Neural crest cell (in vitro differentiated cells): ENCODE results near the gene ERBB2. TPM values are rescaled to one million over a fixed set of nuclear protein-coding genes. Genes with fewer than 3 reads are reported as not detected.
A peak's percentile ranks its signal among the peaks of the same experiment; 100 is the strongest.

ENCODE experiments used
- DNase-seq: peaks from one replicate; pipeline ENCODE4 v3.0.0; 2021; ENCODE audit warnings: low read depth, mixed read lengths, low spot score
- H3K27ac Mint-ChIP-seq: one replicate; pipeline ENCODE4 v1.8.0; 2021; ENCODE audit warnings: mild to moderate bottlenecking, mixed read lengths; ENCODE audit not compliant: unreplicated experiment
- H3K27me3 Mint-ChIP-seq: 2 replicates; pipeline ENCODE4 v1.8.0; 2021; ENCODE audit warnings: low read depth, mild to moderate bottlenecking, mixed read lengths
- H3K36me3 Mint-ChIP-seq: 2 replicates; pipeline ENCODE4 v1.8.0; 2021; ENCODE audit warnings: low read depth, mild to moderate bottlenecking, mixed read lengths
- H3K4me1 Mint-ChIP-seq: 2 replicates; pipeline ENCODE4 v1.8.0; 2021; ENCODE audit warnings: mixed read lengths
- H3K4me3 Mint-ChIP-seq: one replicate; pipeline ENCODE4 v1.8.0; 2021; ENCODE audit warnings: mild to moderate bottlenecking, mixed read lengths
- H3K9me3 Mint-ChIP-seq: 2 replicates; pipeline ENCODE4 v1.8.0; 2021; ENCODE audit warnings: mixed read lengths
- CTCF ChIP-seq: fragments of 200-600 bp; sonication (generic); conservative IDR thresholded peaks from 2 replicates; pipeline ENCODE4 v1.5.0; 2021; ENCODE audit warnings: antibody characterized with exemption, mild to moderate bottlenecking
- total RNA-seq: library from RNA; stranded (reverse); gene quantifications from 2 replicates; pipeline ENCODE4 v1.2.1, GENCODE V29; 2021

The ERBB2 gene
- total RNA-seq, 1 donor from 2014 or later: 78.4 TPM

DNA sequence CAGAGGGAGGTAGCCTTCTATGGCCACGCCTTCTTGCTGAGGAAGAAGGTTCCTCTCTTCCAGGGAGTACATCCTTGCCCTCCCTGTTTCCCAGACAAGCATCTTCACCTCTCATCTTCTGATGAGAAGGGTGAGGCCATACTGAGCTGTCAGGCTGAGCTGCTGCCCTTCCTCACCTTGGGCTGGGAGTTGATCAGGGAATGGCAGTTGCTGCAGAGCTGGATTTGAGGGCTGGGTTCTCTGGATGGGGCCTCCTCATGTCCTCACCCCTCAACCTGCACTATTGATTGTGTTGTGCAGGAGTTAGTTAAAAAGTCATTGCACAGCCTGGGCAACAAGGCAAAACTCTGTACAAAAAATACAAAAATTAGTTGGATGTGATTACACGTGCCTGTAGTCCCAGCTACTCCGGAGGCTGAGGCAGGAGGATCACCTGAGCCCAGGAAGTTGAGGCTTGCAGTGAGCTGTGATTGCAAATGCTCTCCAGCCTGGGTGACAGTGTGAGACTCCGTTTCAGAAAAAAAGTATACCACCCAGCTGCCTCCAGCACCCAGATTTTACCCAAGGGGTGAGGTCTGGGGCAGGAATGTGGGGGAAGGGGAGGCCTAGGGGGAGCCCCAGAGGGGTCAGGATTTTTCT lies 2.0 kb downstream of the ERBB2 start:
- Mint-ChIP-seq H3K9me3 (no peaks in the 10 kb centered on the region), H3K27ac (no peak overlapping the region), H3K4me1 (peaks cover 53% of the 10 kb centered on the region), H3K27me3 (no peaks in the 10 kb centered on the region), H3K36me3 (no peaks in the 10 kb centered on the region), H3K4me3 (peak overlapping the region; percentile 91)
- DNase-seq: no peak
- TF ChIP-seq CTCF: no peak

DNA sequence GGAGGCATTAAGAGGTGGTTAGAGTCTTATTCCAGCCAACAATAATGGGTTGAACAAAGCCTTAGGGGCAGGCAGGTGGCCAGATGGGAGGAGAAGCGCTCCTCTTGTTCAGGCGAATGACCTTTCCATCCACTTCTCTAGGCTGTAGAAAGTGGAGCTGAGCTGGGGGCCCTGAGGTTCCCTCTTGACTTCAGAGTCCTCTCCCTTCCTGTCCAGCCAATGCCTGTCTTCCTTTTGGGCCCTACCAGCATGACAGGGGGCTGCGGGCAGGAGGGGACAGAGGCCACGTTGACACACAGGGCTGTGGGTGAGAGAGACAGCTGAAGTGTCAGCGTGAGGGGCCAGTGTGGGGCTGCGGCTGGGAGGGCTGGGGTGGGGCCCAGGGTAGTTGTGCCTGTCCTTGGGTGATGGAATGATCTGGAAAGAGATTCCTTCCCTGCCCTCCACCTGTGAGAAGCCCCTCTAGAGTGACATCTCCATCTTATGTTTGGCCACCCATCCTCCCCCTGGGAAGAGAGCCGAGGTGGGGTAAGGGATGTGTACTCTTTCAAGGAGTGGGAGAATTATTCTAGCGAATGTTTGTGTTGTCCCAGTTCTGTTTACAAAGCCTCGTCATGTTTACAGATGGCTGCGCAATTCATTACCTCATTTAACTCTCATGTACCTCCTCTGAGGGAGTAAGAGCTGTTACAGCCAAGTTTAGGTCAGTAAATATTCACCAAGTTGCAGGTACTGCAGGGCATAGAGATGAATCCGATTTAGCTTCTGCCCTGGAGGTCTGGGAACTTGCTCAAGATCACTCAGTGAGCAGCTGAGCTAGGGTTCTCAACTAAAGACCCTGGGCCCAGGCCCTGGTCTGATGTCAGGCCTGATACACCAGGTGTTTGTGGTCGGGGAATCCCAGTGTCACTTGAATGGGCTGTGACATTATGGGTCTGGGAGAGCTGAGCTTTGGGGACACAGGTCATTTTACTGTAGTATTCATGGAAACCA lies 3.3 kb downstream of the ERBB2 start:
- H3K36me3 Mint-ChIP-seq: no peaks in the 10 kb centered on the region
- no peak for DNase-seq
- H3K9me3 Mint-ChIP-seq: no peaks in the 10 kb centered on the region
- H3K4me1 Mint-ChIP-seq: peaks cover 45% of the 10 kb centered on the region
- no peak for TF ChIP-seq CTCF
- peak overlapping the region; percentile 64 for H3K4me3 Mint-ChIP-seq
- H3K27ac Mint-ChIP-seq: no peak overlapping the region
- no peaks in the 10 kb centered on the region for H3K27me3 Mint-ChIP-seq

DNA sequence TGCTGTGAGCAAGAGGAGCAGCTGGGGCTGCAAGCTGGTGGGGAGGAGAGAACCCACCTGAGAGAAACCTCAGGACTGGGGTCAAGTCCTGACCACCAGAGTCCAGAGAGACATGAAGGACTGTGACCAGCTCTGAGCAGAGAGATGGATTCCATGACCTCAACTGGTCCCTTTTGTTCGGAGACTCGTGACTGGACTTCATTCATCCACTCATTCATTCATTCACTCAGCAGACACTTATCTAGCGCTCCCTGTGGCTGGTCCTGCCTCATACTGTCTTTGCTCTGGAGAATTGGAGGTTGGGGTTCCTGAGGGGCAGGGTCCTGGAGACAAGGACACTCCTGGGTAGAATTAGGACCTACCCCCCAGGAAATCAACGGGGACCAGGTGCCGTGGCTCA lies 4.0 kb downstream of the ERBB2 start:
- DNase-seq: no peak
- Mint-ChIP-seq H3K27ac (no peak overlapping the region), H3K4me3 (no peak overlapping the region), H3K9me3 (no peaks in the 10 kb centered on the region), H3K36me3 (no peaks in the 10 kb centered on the region), H3K27me3 (no peaks in the 10 kb centered on the region), H3K4me1 (peaks cover 42% of the 10 kb centered on the region)
- no peak for TF ChIP-seq CTCF

DNA sequence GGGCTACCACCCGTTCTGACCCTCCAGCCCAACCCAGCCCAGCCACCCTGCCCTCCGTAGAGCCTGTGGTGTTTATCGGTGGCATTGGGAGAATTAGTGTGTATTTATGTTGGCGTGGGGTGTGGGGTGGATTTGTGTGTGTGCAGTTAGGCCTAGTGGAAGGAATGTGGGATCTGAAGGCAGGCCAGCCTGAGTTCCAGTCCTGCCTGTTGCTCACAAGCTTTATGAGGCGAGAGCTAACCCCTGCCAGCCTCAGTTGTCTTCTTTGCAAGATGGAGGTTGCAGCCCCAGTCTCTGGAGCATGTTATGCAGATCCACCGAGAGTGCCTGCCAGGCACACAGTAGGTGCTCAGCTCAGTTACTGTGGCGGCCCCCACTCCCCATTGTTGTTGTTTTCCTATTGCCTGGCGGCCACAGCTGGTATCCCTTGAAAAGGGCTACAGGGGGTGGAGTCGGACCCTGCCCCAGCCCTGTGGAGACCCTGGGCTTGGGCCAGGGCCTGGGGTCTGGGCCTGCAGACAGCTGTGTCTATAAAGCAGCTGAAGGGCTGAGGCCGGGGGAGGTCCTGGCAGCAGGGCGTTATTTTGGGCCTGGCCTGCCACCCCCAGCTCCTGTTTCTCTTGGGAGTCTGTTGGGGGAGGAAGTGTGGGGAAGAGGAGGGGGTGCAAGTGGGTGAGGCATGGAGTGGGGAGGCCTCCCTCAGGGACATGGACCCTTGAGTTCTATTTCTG lies 5.1 kb downstream of the ERBB2 start:
- H3K4me1 Mint-ChIP-seq: peaks cover 32% of the 10 kb centered on the region
- no peak overlapping the region for H3K27ac Mint-ChIP-seq

More for the DNA sequence above, 5.1 kb downstream of the ERBB2 start:
- Mint-ChIP-seq H3K4me3 (no peak overlapping the region), H3K27me3 (no peaks in the 10 kb centered on the region), H3K36me3 (no peaks in the 10 kb centered on the region), H3K9me3 (no peaks in the 10 kb centered on the region)
- peak; percentile 48 for TF ChIP-seq CTCF
- no peak for DNase-seq
